ENCODE measurements around the gene ACTR10. TPM values are rescaled to one million over a fixed set of nuclear protein-coding genes. Genes with fewer than 3 reads are reported as not detected.

Gene ACTR10
- total and polyA plus RNA-seq, 9 of the 15 experiments (the other 6 are each of a cell fraction or from before 2014, with no cell fraction given), result 22.0 to 66.1 (median 34.1) TPM

GRCh38 chr14:58274881-58275280 is 74.9 kb downstream of the ACTR10 start:
- DNase-seq (ENCODE audit: extremely low read depth in 1 of 4, low spot score in 3 of 4), result no peak
- no peak for ATAC-seq
- Histone ChIP-seq H3K27ac (ENCODE audit: extremely low read depth, low read depth, low read length) (no peak overlapping the region; the same call in 2 of the 3 replicates), H3K36me3 (ENCODE audit: control insufficient read depth, insufficient read depth, low read length) (peaks cover 79% of the 10 kb centered on the region), H3K9me1 (ENCODE audit: control insufficient read depth, insufficient read depth, low read length) (no peaks in the 10 kb centered on the region), H3K79me2 (ENCODE audit: control insufficient read depth, insufficient read depth, low read length) (peaks cover 57% of the 10 kb centered on the region), H4K20me1 (replicated peaks; ENCODE audit: control insufficient read depth, insufficient read depth, low read length) (no peaks in the 10 kb centered on the region), H3K9me3 (replicated peaks; ENCODE audit: control insufficient read depth, insufficient read depth, low read depth, low read length) (no peaks in the 10 kb centered on the region), H3K4me2 (ENCODE audit: insufficient read depth, low read length) (no peak overlapping the region), H2AFZ (ENCODE audit: low read depth, low read length) (no peak overlapping the region), H3K9ac (ENCODE audit: insufficient read depth in 1 of 2, low read depth in 2 of 2, low read length in 2 of 2) (no peak overlapping the region), H3K27me3 (ENCODE audit: control insufficient read depth in 2 of 2, insufficient read depth in 2 of 2, low read length in 2 of 2) (no peaks in the 10 kb centered on the region), H3K4me1 (replicated peaks in 1 of 2; ENCODE audit: control insufficient read depth in 2 of 2, insufficient read depth in 2 of 2, low read length in 2 of 2) (no peaks in the 10 kb centered on the region; a peak in 1 of 5 replicates), H3K4me3 (no peak overlapping the region)
- BruUV-seq (replicated peaks), result no TSS peak
- POLR2A ChIA-PET, result interaction anchor here (1.1 to 1.7 kb wide), 3 partner anchors 10 to 23 kb away, joined by 3 to 6 read pairs (median 5); partner anchors contain the start of gene ARID4A
- TF ChIP-seq NBN (IDR thresholded peaks at IDR 0.05; ENCODE audit: low read depth) (no peak), SLC30A9 (CRISPR knock-in tag; IDR thresholded peaks at IDR 0.05) (no peak), ZNF384 (IDR thresholded peaks at IDR 0.05; ENCODE audit: low read depth, low read length) (peak; percentile 50; the same call in 1 of the 2 replicates)
- no peak for FAIRE-seq
- in situ Hi-C loops (cut with MboI), result no loop called here
- CTCF ChIA-PET (ENCODE audit: low intra/inter-chr PET ratio), result no interaction called here
- intact Hi-C loops (cut with micrococcal nuclease), result no loop called here

DNA sequence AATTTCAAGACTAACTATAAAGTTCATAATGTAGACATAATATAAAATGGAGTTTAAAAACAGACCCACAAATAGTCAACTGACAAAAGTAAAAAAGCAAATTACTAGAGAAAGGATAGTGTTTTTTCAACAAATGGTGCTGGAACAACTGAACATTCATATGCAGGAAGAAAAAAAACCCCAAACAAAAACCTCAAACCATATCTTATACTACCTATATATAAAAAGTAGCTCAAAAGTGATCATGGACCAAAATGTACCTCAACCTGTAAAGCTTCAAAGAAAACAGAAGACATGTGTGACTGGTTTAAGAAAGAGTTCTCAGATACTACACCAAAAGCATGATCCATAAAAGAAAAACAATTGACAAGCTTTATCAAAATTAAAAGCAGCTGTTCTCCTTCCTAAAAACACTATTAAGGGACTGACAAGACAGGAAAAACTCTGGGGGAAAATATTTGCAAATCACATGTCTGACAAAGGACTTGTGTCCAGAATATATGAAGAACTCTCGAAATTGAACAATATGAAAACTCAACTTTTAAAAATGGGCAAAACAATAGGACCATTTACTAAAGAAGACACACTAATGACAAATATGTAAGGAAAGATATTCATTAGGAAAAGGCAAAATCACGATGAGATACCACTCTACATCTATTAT is 75.7 kb downstream of the ACTR10 start:
- DNase-seq (ENCODE audit: extremely low read depth in 1 of 4, low spot score in 3 of 4) (no peak), ATAC-seq (no peak), FAIRE-seq (no peak)
- POLR2A ChIA-PET, result interaction anchor here (1.7 to 1.8 kb wide), 2 partner anchors 11 to 23 kb away, joined by 5 to 6 read pairs; partner anchors contain the start of gene ARID4A
- H3K36me3 ChIP-seq (ENCODE audit: control insufficient read depth, insufficient read depth, low read length), result peaks cover 78% of the 10 kb centered on the region
- CTCF ChIA-PET (ENCODE audit: low intra/inter-chr PET ratio), result no interaction called here
- in situ Hi-C loops (cut with MboI) (no loop called here), intact Hi-C loops (cut with micrococcal nuclease) (no loop called here)
- peaks cover 64% of the 10 kb centered on the region for H3K79me2 ChIP-seq (ENCODE audit: control insufficient read depth, insufficient read depth, low read length)
- H3K9me3 ChIP-seq (replicated peaks; ENCODE audit: control insufficient read depth, insufficient read depth, low read depth, low read length), result no peaks in the 10 kb centered on the region
- peak overlapping the region; percentile 40; the same call in 1 of the 3 replicates for H3K27ac ChIP-seq (ENCODE audit: extremely low read depth, low read depth, low read length)
- no peak overlapping the region for H3K4me2 ChIP-seq (ENCODE audit: insufficient read depth, low read length)
- peaks cover 0 to 3% of the 10 kb centered on the region in 2 experiments; a peak in 2 of 5 replicates for H3K4me1 ChIP-seq (replicated peaks in 1 of 2; ENCODE audit: control insufficient read depth in 2 of 2, insufficient read depth in 2 of 2, low read length in 2 of 2)
- H3K9me1 ChIP-seq (ENCODE audit: control insufficient read depth, insufficient read depth, low read length), result no peaks in the 10 kb centered on the region
- no peaks in the 10 kb centered on the region for H3K27me3 ChIP-seq (ENCODE audit: control insufficient read depth in 2 of 2, insufficient read depth in 2 of 2, low read length in 2 of 2)
- H3K4me3 ChIP-seq, result no peak overlapping the region
- BruUV-seq (replicated peaks), result no TSS peak
- no peak overlapping the region for H2AFZ ChIP-seq (ENCODE audit: low read depth, low read length)
- WGBS (ENCODE audit: insufficient coverage, low coverage, missing lambda C conversion rate), result 77% methylated on average over 2 of the region's 2 CpGs
- H3K9ac ChIP-seq (ENCODE audit: insufficient read depth in 1 of 2, low read depth in 2 of 2, low read length in 2 of 2), result no peak overlapping the region
- no peaks in the 10 kb centered on the region for H4K20me1 ChIP-seq (replicated peaks; ENCODE audit: control insufficient read depth, insufficient read depth, low read length)
- TF ChIP-seq RBM22 (IDR thresholded peaks at IDR 0.05; ENCODE audit: low read depth, low read length, poor library complexity, severe bottlenecking) (no peak), MCM5 (IDR thresholded peaks at IDR 0.05; ENCODE audit: low read depth) (no peak), SNRNP70 (optimal IDR thresholded peaks at IDR 0.05; ENCODE audit: low read depth, low read length) (no peak), FOXM1 (IDR thresholded peaks at IDR 0.05; ENCODE audit: low read depth) (no peak), FOXM1 (CRISPR knock-in tag; IDR thresholded peaks at IDR 0.05; ENCODE audit: low read depth) (no peak), SAFB (IDR thresholded peaks at IDR 0.05; ENCODE audit: borderline replicate concordance, low read depth, low read length) (no peak), XRCC4 (IDR thresholded peaks at IDR 0.05; ENCODE audit: extremely low read depth, insufficient read depth, insufficient read length) (no peak), NFIX (CRISPR knock-in tag; IDR thresholded peaks at IDR 0.05; ENCODE audit: low read depth) (no peak), AFF4 (CRISPR knock-in tag; IDR thresholded peaks at IDR 0.05) (no peak), JUNB (CRISPR knock-in tag; conservative IDR thresholded peaks at IDR 0.05) (no peak)
